Measurements from ENCODE around the gene DDX52. TPM values are rescaled to one million over a fixed set of nuclear protein-coding genes. Genes with fewer than 3 reads are reported as not detected.

DDX52 gene
- total and polyA plus RNA-seq, 2 of the 8 experiments (the other 6 are each of a cell fraction or from before 2014, with no cell fraction given) = 10.0 to 45.9 TPM

- no peak overlapping the region for H4K8ac ChIP-seq (ENCODE audit: extremely low read depth, insufficient read depth, low read length)
- DNase-seq (ENCODE audit: low read depth in 1 of 2, low spot score in 2 of 2) = no peak
- H3K79me1 ChIP-seq (ENCODE audit: low read depth, low read length) = no peaks in the 10 kb centered on the region
- H3K4me3 ChIP-seq (ENCODE audit: extremely low read depth in 1 of 4, insufficient read depth in 2 of 4, low read depth in 3 of 4, low read length in 4 of 4) = no peak overlapping the region
- H4K5ac ChIP-seq (ENCODE audit: insufficient read length, low read depth, low read length) = no peak overlapping the region
- no peak overlapping the region for H3K18ac ChIP-seq (ENCODE audit: extremely low read depth, low read length)
- H2BK20ac ChIP-seq (ENCODE audit: low read length) = no peak overlapping the region
- H2BK5ac ChIP-seq (ENCODE audit: low read depth, low read length) = no peak overlapping the region
- H3K56ac ChIP-seq (replicated peaks; ENCODE audit: insufficient read length, low read depth, low read length) = no peak overlapping the region
- H3K4ac ChIP-seq (replicated peaks; ENCODE audit: insufficient read length, low read depth, low read length) = no peak overlapping the region
- no peak overlapping the region for H2AK5ac ChIP-seq (ENCODE audit: low read depth, low read length)
- TF ChIP-seq POLR2AphosphoS5 (IDR thresholded peaks at IDR 0.05; ENCODE audit: low read depth, low read length) (no peak), RBBP5 (IDR thresholded peaks at IDR 0.05; ENCODE audit: borderline replicate concordance, low read depth, low read length) (no peak), SAP30 (IDR thresholded peaks at IDR 0.05; ENCODE audit: insufficient read depth, insufficient replicate concordance, low read length) (no peak), GTF2F1 (IDR thresholded peaks at IDR 0.05; ENCODE audit: borderline replicate concordance, low read depth, low read length) (no peak), SIX5 (IDR thresholded peaks at IDR 0.05; ENCODE audit: low read depth, low read length) (no peak), POU5F1 (IDR thresholded peaks at IDR 0.05; ENCODE audit: low read depth, low read length) (no peak), YY1 (IDR thresholded peaks at IDR 0.05; ENCODE audit: low read depth, low read length) (no peak), CHD1 (IDR thresholded peaks at IDR 0.05; ENCODE audit: low read depth, low read length) (no peak)
- TF ChIP-seq, protein P1, sequence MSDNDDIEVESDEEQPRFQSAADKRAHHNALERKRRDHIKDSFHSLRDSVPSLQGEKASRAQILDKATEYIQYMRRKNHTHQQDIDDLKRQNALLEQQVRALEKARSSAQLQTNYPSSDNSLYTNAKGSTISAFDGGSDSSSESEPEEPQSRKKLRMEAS (IDR thresholded peaks at IDR 0.05) = no peak
- H2BK120ac ChIP-seq (replicated peaks; ENCODE audit: low read depth, low read length) = no peak overlapping the region
- ChIA-PET CTCF (ENCODE audit: partially characterized antibody) (interaction anchor here (0.7 to 6.1 kb wide), 6 partner anchors 59 to 1678 kb away, joined by 3 to 48 read pairs (median 6); partner anchors contain the start of gene HNF1B), POLR2A (ENCODE audit: partially characterized antibody) (no interaction called here)
- H2BK12ac ChIP-seq (ENCODE audit: low read depth, low read length) = no peak overlapping the region
- H4K91ac ChIP-seq (replicated peaks; ENCODE audit: insufficient read length, low read length) = no peak overlapping the region
- WGBS, 2 experiments (ENCODE audit: extremely low coverage in 1 of 2, insufficient coverage in 1 of 2, insufficient read length in 1 of 2, insufficient replicate concordance in 2 of 2, low coverage in 1 of 2, low lambda C conversion rate in 2 of 2, missing lambda C conversion rate in 1 of 2) = 94% methylated on average over 1 of the region's 1 CpG; no CpG with 5 or more reads in 1 of the 2 experiments
- H3K79me2 ChIP-seq (ENCODE audit: control insufficient read depth in 1 of 2, insufficient read depth in 2 of 2, low read length in 2 of 2) = peaks cover 0 to 3% of the 10 kb centered on the region in 2 experiments; a peak in 2 of 4 replicates
- no peak overlapping the region for H3K9ac ChIP-seq (replicated peaks in 1 of 4; ENCODE audit: extremely low read depth in 1 of 4, low read depth in 3 of 4, low read length in 3 of 4)
- H3K27ac ChIP-seq (ENCODE audit: low read depth, low read length) = no peak overlapping the region
- H4K20me1 ChIP-seq (replicated peaks in 1 of 2; ENCODE audit: control insufficient read depth in 1 of 2, insufficient read depth in 2 of 2, low read length in 2 of 2) = no peaks in the 10 kb centered on the region
- no peak overlapping the region for H2BK15ac ChIP-seq (ENCODE audit: low read length)
- no peaks in the 10 kb centered on the region for H3K9me3 ChIP-seq (ENCODE audit: insufficient read depth in 2 of 2, low read depth in 1 of 2, low read length in 1 of 2)
- FAIRE-seq = no peak
- no peaks in the 10 kb centered on the region for H3K23me2 ChIP-seq (ENCODE audit: low read depth, low read length)
- peaks cover 0 to 2% (median 0%) of the 10 kb centered on the region in 4 experiments; a peak in 3 of 7 replicates for H3K27me3 ChIP-seq (replicated peaks in 1 of 4; ENCODE audit: control insufficient read depth in 3 of 4, extremely low read depth in 1 of 4, insufficient read depth in 3 of 4, low read length in 3 of 4)
- H3K4me2 ChIP-seq (ENCODE audit: insufficient read depth in 1 of 2, low read depth in 2 of 2, low read length in 2 of 2) = no peak overlapping the region
- no peak overlapping the region for H3K23ac ChIP-seq (ENCODE audit: insufficient read length)
- H2AFZ ChIP-seq (ENCODE audit: low read length) = no peak overlapping the region
- H3K4me1 ChIP-seq (replicated peaks in 1 of 4; ENCODE audit: control insufficient read depth in 3 of 4, insufficient read depth in 4 of 4, low read length in 3 of 4) = no peaks in the 10 kb centered on the region
- H3K14ac ChIP-seq (ENCODE audit: insufficient read length) = no peak overlapping the region
- H3K36me3 ChIP-seq (ENCODE audit: control insufficient read depth in 2 of 4, insufficient read depth in 4 of 4, low read length in 3 of 4) = no peaks in the 10 kb centered on the region
Measured at GRCh38 chr17:37647856-37648255, 4.6 kb upstream of the DDX52 start.

Data from H1 (cell line).